Activated CD4-positive, alpha-beta T cell treated with anti-CD3 and anti-CD28 coated beads for 36 hours (primary cell): ENCODE results near the gene CCNL2. TPM values are rescaled to one million over a fixed set of nuclear protein-coding genes. Genes with fewer than 3 reads are reported as not detected.

ENCODE experiments used
- ATAC-seq: fragments of 200-7000 bp; cut with Tn5 transposase; one replicate; pipeline ENCODE4 v1.10.0; 2021; ENCODE audit warnings: mild to moderate bottlenecking, moderate library complexity
- CTCF ChIA-PET: fragments of 350-600 bp; sonication (Branson Sonifier 250); formaldehyde crosslinking; loops from one replicate; lab custom pipeline; 2021; ENCODE audit warnings: antibody characterized with exemption; lab: Charles Lee
- POLR2A ChIA-PET: fragments of 350-600 bp; sonication (Branson Sonifier 250); formaldehyde crosslinking; loops from one replicate; lab custom pipeline; 2021; ENCODE audit warnings: antibody characterized with exemption, inconsistent platforms; lab: Charles Lee
- DNase-seq: peaks from one replicate; pipeline ENCODE4 v3.0.0-alpha.2; 2020
- H3K27ac Mint-ChIP-seq: one replicate; pipeline ENCODE4 v1.8.0; 2021; ENCODE audit warnings: mixed read lengths
- H3K27me3 Mint-ChIP-seq: one replicate; pipeline ENCODE4 v1.8.0; 2021; ENCODE audit warnings: mixed read lengths
- H3K36me3 Mint-ChIP-seq: one replicate; pipeline ENCODE4 v1.8.0; 2021; ENCODE audit warnings: low read depth, mixed read lengths
- H3K4me1 Mint-ChIP-seq: one replicate; pipeline ENCODE4 v1.8.0; 2021; ENCODE audit warnings: mixed read lengths
- H3K4me3 Mint-ChIP-seq: one replicate; pipeline ENCODE4 v1.8.0; 2021; ENCODE audit warnings: mild to moderate bottlenecking, moderate library complexity, mixed read lengths
- H3K9me3 Mint-ChIP-seq: one replicate; pipeline ENCODE4 v1.8.0; 2021; ENCODE audit warnings: low read depth, mixed read lengths
- intact Hi-C, 2 experiments: fragments of 100-400 bp; cut with DNase I in 1 of 2; cut with micrococcal nuclease in 1 of 2; formaldehyde crosslinking; loops; one replicate each; pipeline versions ENCODE4 v1.14.2 to v1.15.1; 2022 to 2024; cut with DNase I, micrococcal nuclease
- total RNA-seq, 2 experiments: library from RNA; stranded (reverse); gene quantifications; one replicate each; pipeline ENCODE4 v1.2.3, GENCODE V29; 2021

The CCNL2 gene
- total RNA-seq, 2 experiments from 2014 or later, result 73.6 to 89.7 TPM

GRCh38 chr1:1348420-1349255 lies 50.5 kb downstream of the CCNL2 start:
- H3K4me3 Mint-ChIP-seq, result peak overlapping the region; percentile 74
- H3K9me3 Mint-ChIP-seq, result no peaks in the 10 kb centered on the region
- peaks cover 23% of the 10 kb centered on the region for H3K4me1 Mint-ChIP-seq
- ATAC-seq, result peak; percentile 31
- CTCF ChIA-PET, result interaction anchor here (0.5 to 1.9 kb wide), 2 partner anchors 23 to 473 kb away, joined by 3 to 10 read pairs; no protein-coding TSS in a partner anchor
- H3K36me3 Mint-ChIP-seq, result no peaks in the 10 kb centered on the region
- POLR2A ChIA-PET, result interaction anchor here (0.5 to 0.7 kb wide), 3 partner anchors 34 to 533 kb away, joined by 3 to 5 read pairs (median 3); no protein-coding TSS in a partner anchor
- no peak overlapping the region for H3K27ac Mint-ChIP-seq
- DNase-seq, result no peak
- H3K27me3 Mint-ChIP-seq, result peaks cover 8% of the 10 kb centered on the region
- intact Hi-C loops, result loop anchor here in 1 of 2 experiments (1.0 to 2.0 kb wide), 12 partner anchors 24 to 289 kb away; partner anchors contain the start of genes ATAD3B, AURKAIP1, B3GALT6 and C1orf159

- CTCF ChIA-PET, result interaction anchor here (0.5 to 1.9 kb wide), 3 partner anchors 24 to 474 kb away, joined by 3 to 10 read pairs (median 3); no protein-coding TSS in a partner anchor
- H3K27ac Mint-ChIP-seq, result no peak overlapping the region
These were observed 51.3 kb downstream of the CCNL2 start for GRCh38 chr1:1347663-1348419.

DNA sequence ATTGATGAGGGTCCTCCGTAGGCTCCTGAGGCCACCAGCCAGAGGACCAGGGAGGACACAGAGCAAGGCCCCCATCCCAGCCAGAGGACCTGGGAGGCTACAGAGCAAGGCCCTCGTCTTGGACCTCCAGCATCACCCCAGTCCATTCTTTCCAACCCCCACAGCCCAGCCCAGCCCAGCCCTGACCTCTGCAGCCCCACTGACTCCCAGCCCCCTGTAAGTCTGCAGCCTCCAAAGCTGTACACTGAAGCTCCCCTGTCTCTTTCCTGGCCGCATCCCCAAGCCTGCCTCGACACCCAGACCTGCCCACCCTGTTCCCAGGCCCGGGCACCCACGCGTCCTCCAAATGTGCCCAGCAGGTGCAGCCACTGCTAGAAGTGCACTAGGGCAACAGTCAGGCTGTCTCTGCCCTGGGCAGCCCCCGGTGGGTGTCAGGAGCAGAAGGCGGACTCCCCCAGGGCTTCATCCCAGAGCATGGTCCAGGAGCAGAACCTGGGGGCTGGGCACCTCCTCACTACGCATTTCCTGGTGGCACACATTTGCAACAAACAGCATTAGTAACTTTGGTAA lies 52.0 kb downstream of the CCNL2 start:
- ChIA-PET POLR2A (interaction anchor here (0.7 kb wide), 1 partner anchor 16 kb away, joined by 3 read pairs; no protein-coding TSS in a partner anchor), CTCF (interaction anchor here (1.9 kb wide), 1 partner anchor 25 kb away, joined by 10 read pairs; no protein-coding TSS in a partner anchor)
- no peak overlapping the region for H3K27ac Mint-ChIP-seq
- peak overlapping the region; percentile 74 for H3K4me3 Mint-ChIP-seq
- DNase-seq (no peak), ATAC-seq (no peak)
- intact Hi-C loops, result no loop called here
- H3K36me3 Mint-ChIP-seq, result no peaks in the 10 kb centered on the region
- peaks cover 1% of the 10 kb centered on the region for H3K27me3 Mint-ChIP-seq
- H3K9me3 Mint-ChIP-seq, result no peaks in the 10 kb centered on the region
- H3K4me1 Mint-ChIP-seq, result peaks cover 20% of the 10 kb centered on the region

More at GRCh38 chr1:1347663-1348419, 51.3 kb downstream of the CCNL2 start:
- Mint-ChIP-seq H3K36me3 (no peaks in the 10 kb centered on the region), H3K4me3 (peak overlapping the region; percentile 74), H3K27me3 (peaks cover 8% of the 10 kb centered on the region), H3K4me1 (peaks cover 23% of the 10 kb centered on the region), H3K9me3 (no peaks in the 10 kb centered on the region)
- DNase-seq (no peak), ATAC-seq (no peak)
- POLR2A ChIA-PET, result interaction anchor here (0.5 to 0.7 kb wide), 3 partner anchors 33 to 534 kb away, joined by 3 to 5 read pairs (median 3); no protein-coding TSS in a partner anchor
- intact Hi-C loops, result loop anchor here in 1 of 2 experiments (2.0 kb wide), 2 partner anchors 75 to 87 kb away; partner anchors contain the start of genes UBE2J2 and VWA1

GRCh38 chr1:1346501-1346890 lies 52.6 kb downstream of the CCNL2 start:
- Mint-ChIP-seq H3K9me3 (no peaks in the 10 kb centered on the region), H3K4me1 (peaks cover 20% of the 10 kb centered on the region), H3K4me3 (no peak overlapping the region), H3K36me3 (peaks cover under 1% of the 10 kb centered on the region), H3K27ac (no peak overlapping the region), H3K27me3 (no peaks in the 10 kb centered on the region)
- DNase-seq (no peak), ATAC-seq (no peak)
- CTCF ChIA-PET, result interaction anchor here (1.9 kb wide), 1 partner anchor 25 kb away, joined by 10 read pairs; no protein-coding TSS in a partner anchor
- intact Hi-C loops, result no loop called here
- POLR2A ChIA-PET, result interaction anchor here (0.7 kb wide), 1 partner anchor 15 kb away, joined by 3 read pairs; no protein-coding TSS in a partner anchor

- POLR2A ChIA-PET, result interaction anchor here (0.7 kb wide), 1 partner anchor 14 kb away, joined by 3 read pairs; no protein-coding TSS in a partner anchor
- ATAC-seq (no peak), DNase-seq (no peak)
- Mint-ChIP-seq H3K27me3 (no peaks in the 10 kb centered on the region), H3K36me3 (peaks cover 6% of the 10 kb centered on the region), H3K27ac (no peak overlapping the region), H3K4me1 (peaks cover 20% of the 10 kb centered on the region), H3K9me3 (no peaks in the 10 kb centered on the region), H3K4me3 (no peak overlapping the region)
- intact Hi-C loops, result no loop called here
- CTCF ChIA-PET, result no interaction called here
These were observed 53.2 kb downstream of the CCNL2 start for GRCh38 chr1:1345860-1346500.

GRCh38 chr1:1345384-1345783 lies 53.8 kb downstream of the CCNL2 start:
- Mint-ChIP-seq H3K4me3 (no peak overlapping the region), H3K4me1 (peaks cover 20% of the 10 kb centered on the region), H3K36me3 (peaks cover 11% of the 10 kb centered on the region), H3K9me3 (no peaks in the 10 kb centered on the region), H3K27ac (no peak overlapping the region), H3K27me3 (no peaks in the 10 kb centered on the region)
- ATAC-seq (no peak), DNase-seq (no peak)
- CTCF ChIA-PET, result no interaction called here
- intact Hi-C loops, result no loop called here
- POLR2A ChIA-PET, result no interaction called here

GRCh38 chr1:1344655-1345361 lies 54.3 kb downstream of the CCNL2 start:
- ChIA-PET CTCF (no interaction called here), POLR2A (no interaction called here)
- Mint-ChIP-seq H3K9me3 (no peaks in the 10 kb centered on the region), H3K27me3 (no peaks in the 10 kb centered on the region), H3K4me1 (peaks cover 20% of the 10 kb centered on the region), H3K36me3 (peaks cover 11% of the 10 kb centered on the region), H3K4me3 (no peak overlapping the region), H3K27ac (no peak overlapping the region)
- intact Hi-C loops, result no loop called here
- ATAC-seq (peak; percentile 69), DNase-seq (peak; percentile 82)

DNA sequence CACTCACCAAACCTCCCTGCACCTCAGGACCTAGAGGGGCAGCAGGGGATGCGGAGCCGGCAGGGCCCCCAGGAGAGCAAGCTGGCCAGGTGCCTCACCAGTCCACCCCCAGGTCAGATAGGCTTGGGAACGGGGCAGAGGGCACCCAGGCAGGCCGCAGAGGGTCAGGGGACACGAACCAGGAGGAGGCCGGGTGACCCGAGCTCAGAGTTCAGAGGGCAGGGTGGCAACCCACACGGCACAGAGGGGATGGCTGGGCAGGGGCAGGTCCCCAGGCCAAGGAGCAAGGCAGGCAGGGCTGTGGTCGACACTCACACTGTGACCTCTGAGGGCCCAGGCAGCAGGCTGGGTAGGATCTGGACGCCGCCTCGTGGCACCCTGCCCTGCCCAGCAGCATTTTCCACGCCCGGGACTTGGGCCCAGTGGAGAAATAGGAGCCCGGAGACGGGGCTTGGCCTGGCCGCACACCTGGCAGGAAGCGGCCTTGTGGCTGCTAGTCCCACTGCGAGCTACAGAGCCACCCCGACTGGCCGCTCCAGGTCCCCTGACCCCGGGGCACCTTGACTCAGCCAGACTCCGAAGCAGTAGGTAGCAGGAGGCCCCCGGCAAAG lies 55.2 kb downstream of the CCNL2 start:
- no peaks in the 10 kb centered on the region for H3K27me3 Mint-ChIP-seq
- ChIA-PET POLR2A (no interaction called here), CTCF (no interaction called here)
- peaks cover 11% of the 10 kb centered on the region for H3K36me3 Mint-ChIP-seq
- H3K9me3 Mint-ChIP-seq, result no peaks in the 10 kb centered on the region
- peaks cover 20% of the 10 kb centered on the region for H3K4me1 Mint-ChIP-seq
- ATAC-seq (no peak), DNase-seq (no peak)
- no peak overlapping the region for H3K27ac Mint-ChIP-seq
- intact Hi-C loops, result no loop called here
- no peak overlapping the region for H3K4me3 Mint-ChIP-seq

DNA sequence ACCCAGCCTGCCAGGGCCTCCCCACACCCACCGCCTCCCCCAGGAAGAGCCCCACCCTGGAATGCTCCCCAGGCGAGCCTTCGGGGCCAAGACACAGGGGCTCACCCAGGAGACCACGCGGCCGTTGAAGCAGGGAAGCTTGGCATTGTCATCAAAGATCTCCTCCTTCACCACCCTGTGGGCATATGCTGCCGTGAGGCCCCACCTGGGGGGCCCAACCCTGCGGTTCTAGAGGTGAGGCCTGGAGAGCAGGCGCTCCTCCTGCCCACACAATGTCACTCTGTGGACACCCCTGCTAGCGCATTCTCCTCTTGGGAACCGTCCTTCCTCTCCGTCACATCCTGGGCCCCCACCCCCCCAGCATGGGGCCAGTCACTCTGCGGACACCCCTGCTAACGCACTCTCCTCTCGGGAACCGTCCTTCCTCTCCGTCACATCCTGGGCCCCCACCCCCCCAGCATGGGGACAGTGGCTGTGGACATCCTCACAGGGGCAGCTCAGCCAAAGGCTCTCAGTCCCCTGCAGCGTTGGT lies 56.5 kb downstream of the CCNL2 start:
- ATAC-seq (no peak), DNase-seq (no peak)
- Mint-ChIP-seq H3K36me3 (peaks cover 11% of the 10 kb centered on the region), H3K27ac (no peak overlapping the region), H3K9me3 (no peaks in the 10 kb centered on the region), H3K27me3 (no peaks in the 10 kb centered on the region), H3K4me3 (no peak overlapping the region), H3K4me1 (peaks cover 18% of the 10 kb centered on the region)
- CTCF ChIA-PET, result no interaction called here
- intact Hi-C loops, result no loop called here
- POLR2A ChIA-PET, result no interaction called here
